Measurements from ENCODE around the gene GALNT14. TPM values are rescaled to one million over a fixed set of nuclear protein-coding genes. Genes with fewer than 3 reads are reported as not detected.

GALNT14 gene
- total RNA-seq, 1 donor from 2014 or later: 1.7 TPM

- DNase-seq (ENCODE audit: extremely low spot score in 2 of 2): no peak
- Histone ChIP-seq H3K27ac (no peak overlapping the region), H3K27me3 (no peaks in the 10 kb centered on the region), H3K4me1 (no peaks in the 10 kb centered on the region), H3K9me3 (no peaks in the 10 kb centered on the region), H3K36me3 (no peaks in the 10 kb centered on the region), H3K4me3 (no peak overlapping the region)
- intact Hi-C loops (cut with DNase I): no loop called here
- no peak for TF ChIP-seq POLR2A (IDR thresholded peaks at IDR 0.05)
- no peak for TF ChIP-seq POLR2AphosphoS5 (IDR thresholded peaks at IDR 0.05; ENCODE audit: insufficient read depth in 1 of 2, low read depth in 1 of 2)
- TF ChIP-seq, protein P1, sequence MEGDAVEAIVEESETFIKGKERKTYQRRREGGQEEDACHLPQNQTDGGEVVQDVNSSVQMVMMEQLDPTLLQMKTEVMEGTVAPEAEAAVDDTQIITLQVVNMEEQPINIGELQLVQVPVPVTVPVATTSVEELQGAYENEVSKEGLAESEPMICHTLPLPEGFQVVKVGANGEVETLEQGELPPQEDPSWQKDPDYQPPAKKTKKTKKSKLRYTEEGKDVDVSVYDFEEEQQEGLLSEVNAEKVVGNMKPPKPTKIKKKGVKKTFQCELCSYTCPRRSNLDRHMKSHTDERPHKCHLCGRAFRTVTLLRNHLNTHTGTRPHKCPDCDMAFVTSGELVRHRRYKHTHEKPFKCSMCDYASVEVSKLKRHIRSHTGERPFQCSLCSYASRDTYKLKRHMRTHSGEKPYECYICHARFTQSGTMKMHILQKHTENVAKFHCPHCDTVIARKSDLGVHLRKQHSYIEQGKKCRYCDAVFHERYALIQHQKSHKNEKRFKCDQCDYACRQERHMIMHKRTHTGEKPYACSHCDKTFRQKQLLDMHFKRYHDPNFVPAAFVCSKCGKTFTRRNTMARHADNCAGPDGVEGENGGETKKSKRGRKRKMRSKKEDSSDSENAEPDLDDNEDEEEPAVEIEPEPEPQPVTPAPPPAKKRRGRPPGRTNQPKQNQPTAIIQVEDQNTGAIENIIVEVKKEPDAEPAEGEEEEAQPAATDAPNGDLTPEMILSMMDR (IDR thresholded peaks at IDR 0.05): no peak
Observed at GRCh38 chr2:30871980-30872789, 266.1 kb downstream of the GALNT14 start.

DNA sequence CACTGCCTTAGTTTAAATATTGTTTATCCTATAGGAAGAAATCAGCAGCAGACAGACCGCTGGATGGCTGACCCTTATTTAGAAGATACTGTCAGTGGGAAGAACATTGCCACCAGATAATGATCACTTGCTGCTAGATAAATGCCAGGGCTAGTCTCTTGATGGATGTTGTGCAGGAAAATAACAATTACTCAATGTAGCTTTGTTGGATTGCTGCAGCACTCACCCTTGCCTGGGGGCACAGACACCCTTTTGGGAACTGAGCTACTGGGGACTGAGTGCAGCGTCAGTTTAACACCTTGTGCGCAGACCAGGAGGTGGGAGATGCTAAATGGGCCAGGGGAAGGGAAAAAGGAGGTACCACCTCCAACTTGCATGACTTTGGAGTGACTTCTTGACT is 266.8 kb downstream of the GALNT14 start:
- Histone ChIP-seq H3K4me3 (no peak overlapping the region), H3K27me3 (no peaks in the 10 kb centered on the region), H3K27ac (no peak overlapping the region), H3K4me1 (no peaks in the 10 kb centered on the region), H3K36me3 (no peaks in the 10 kb centered on the region), H3K9me3 (no peaks in the 10 kb centered on the region)
- TF ChIP-seq POLR2AphosphoS5 (IDR thresholded peaks at IDR 0.05; ENCODE audit: insufficient read depth in 1 of 2, low read depth in 1 of 2): no peak
- TF ChIP-seq, protein P1 (IDR thresholded peaks at IDR 0.05): no peak
- DNase-seq (ENCODE audit: extremely low spot score in 2 of 2): no peak
- intact Hi-C loops (cut with DNase I): no loop called here

GRCh38 chr2:30869988-30870387 is 268.3 kb downstream of the GALNT14 start:
- Histone ChIP-seq H3K4me3 (no peak overlapping the region), H3K36me3 (no peaks in the 10 kb centered on the region), H3K4me1 (no peaks in the 10 kb centered on the region), H3K9me3 (no peaks in the 10 kb centered on the region), H3K27ac (no peak overlapping the region), H3K27me3 (no peaks in the 10 kb centered on the region)
- TF ChIP-seq, protein P1 (IDR thresholded peaks at IDR 0.05): no peak
- TF ChIP-seq POLR2A (IDR thresholded peaks at IDR 0.05) (no peak), POLR2AphosphoS5 (IDR thresholded peaks at IDR 0.05; ENCODE audit: insufficient read depth in 1 of 2, low read depth in 1 of 2) (no peak)
- intact Hi-C loops (cut with DNase I): no loop called here
- no peak for DNase-seq (ENCODE audit: extremely low spot score in 2 of 2)

- Histone ChIP-seq H3K27me3 (no peaks in the 10 kb centered on the region), H3K27ac (no peak overlapping the region), H3K36me3 (no peaks in the 10 kb centered on the region), H3K4me3 (no peak overlapping the region), H3K9me3 (no peaks in the 10 kb centered on the region), H3K4me1 (no peaks in the 10 kb centered on the region)
- TF ChIP-seq, protein P1 (IDR thresholded peaks at IDR 0.05): no peak
- no peak for TF ChIP-seq POLR2A (IDR thresholded peaks at IDR 0.05)
- TF ChIP-seq POLR2AphosphoS5 (IDR thresholded peaks at IDR 0.05; ENCODE audit: insufficient read depth in 1 of 2, low read depth in 1 of 2): no peak
- no peak for DNase-seq (ENCODE audit: extremely low spot score in 2 of 2)
- intact Hi-C loops (cut with DNase I): no loop called here
Observed at GRCh38 chr2:30867385-30867784, 270.9 kb downstream of the GALNT14 start.

GRCh38 chr2:30866974-30867373 is 271.3 kb downstream of the GALNT14 start:
- no peaks in the 10 kb centered on the region for H3K27me3 ChIP-seq
- H3K4me1 ChIP-seq: no peaks in the 10 kb centered on the region
- TF ChIP-seq POLR2A (IDR thresholded peaks at IDR 0.05) (no peak), POLR2AphosphoS5 (IDR thresholded peaks at IDR 0.05; ENCODE audit: insufficient read depth in 1 of 2, low read depth in 1 of 2) (no peak)
- TF ChIP-seq, protein P1 (IDR thresholded peaks at IDR 0.05): no peak
- H3K9me3 ChIP-seq: no peaks in the 10 kb centered on the region
- intact Hi-C loops (cut with DNase I): no loop called here
- no peak overlapping the region for H3K27ac ChIP-seq
- DNase-seq (ENCODE audit: extremely low spot score in 2 of 2): no peak
- H3K36me3 ChIP-seq: no peaks in the 10 kb centered on the region
- H3K4me3 ChIP-seq: no peak overlapping the region

Measured in vagina (tissue), 2 donors.